ENCODE results near the gene TSC1.

- TF ChIP-seq EZH2 (IDR thresholded peaks at IDR 0.05; ENCODE audit: low read length, unreplicated experiment) = no peak
- TF ChIP-seq CTCF (conservative IDR thresholded peaks at IDR 0.05; ENCODE audit: low read depth, low read length) = no peak
These were observed 32.3 kb downstream of the TSC1 start for GRCh38 chr9:132912131-132912530.

All from PC-3 (cell line).